ENCODE measurements around the gene UGP2.
"Not testable (repeated sequence)": the region's sequence is repeated elsewhere in the genome, so short reads cannot be mapped to it uniquely, and the experiment has no call there.

UGP2 gene

DNA sequence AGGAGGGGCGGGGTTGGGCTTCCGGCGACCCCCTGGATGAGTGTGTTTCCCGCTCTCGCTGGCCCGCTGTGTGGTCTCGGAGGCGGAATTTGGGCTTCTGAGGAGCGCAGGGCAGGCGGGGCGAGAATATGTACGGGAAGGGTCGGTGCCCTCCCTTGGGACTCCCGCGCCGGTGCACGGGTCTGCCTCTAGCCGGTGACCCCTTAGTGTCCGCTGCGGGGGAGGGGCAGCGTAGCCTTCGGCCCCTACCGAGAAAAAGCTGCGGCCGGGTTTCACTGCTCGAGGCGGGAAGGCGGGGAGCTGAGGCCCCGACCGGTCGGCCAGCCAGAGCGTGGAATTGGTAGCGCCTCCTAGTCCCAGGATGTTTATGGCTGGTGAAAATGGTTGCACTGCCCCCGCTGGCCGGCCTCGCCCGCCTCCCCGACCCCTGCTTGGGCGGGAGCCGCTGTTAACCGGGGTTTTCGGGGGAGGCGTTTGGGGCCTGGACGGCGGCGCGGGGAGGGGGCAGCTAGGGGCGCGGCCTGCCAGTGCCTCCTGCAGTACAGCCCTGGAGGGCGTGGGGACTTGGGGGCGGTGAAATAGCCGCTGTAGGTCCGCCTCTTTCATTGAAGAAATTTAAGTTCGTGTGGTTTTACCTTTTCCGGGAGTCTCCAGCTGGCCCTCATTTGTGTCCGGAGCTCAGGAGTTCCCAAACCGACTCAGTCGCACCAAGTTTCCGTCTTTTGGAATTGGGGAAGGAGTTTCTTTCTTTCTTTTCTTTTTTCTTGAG, at the start of gene UGP2:
TSS of gene UGP2 (plus strand) at position 643 of the 769 bp plus-strand sequence. CDS start 290 bp downstream, outside the sequence.
- peak; percentile 69 to 80 for DNase-seq (ENCODE audit: low read depth in 2 of 2)

DNA sequence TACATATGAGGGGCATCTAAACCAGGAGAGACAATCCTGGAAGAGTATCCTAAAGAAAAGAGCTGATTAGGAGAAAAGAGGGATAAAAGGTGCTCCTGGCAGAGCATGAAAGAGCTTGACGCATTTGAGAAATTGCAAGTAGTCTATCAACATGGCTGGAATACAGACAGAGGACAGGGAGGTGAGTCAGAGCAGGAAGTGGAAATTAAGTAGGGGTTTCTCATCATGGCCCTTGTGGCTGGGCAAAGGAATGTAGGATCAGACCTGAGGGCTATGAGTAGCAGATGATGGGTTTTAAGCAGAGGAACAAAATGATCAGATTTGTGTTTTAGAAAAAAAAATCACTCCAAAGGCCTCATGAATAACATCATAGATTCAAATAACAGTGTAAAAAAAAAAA, 49.2 kb upstream of the UGP2 start:
- no peak for DNase-seq (ENCODE audit: low read depth in 2 of 2)

DNA sequence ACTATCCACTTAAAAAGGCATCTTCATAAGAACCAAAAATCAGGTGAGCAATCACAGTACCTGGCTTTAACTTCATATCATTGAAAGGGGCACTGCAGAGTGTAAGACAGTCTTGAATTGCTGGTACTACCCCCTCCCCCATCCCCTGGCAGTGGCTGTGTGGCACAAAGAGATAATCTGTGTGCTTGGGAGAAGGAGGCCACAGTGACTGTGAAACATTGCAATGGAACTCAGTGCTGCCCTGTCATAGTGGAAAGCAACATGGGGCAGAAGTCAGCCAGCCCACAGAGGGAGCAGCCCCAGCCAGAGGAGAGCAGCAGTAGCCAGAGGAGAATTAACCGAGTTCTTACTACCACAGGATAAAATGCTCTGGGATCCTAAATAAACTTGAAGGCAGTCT, 45.3 kb upstream of the UGP2 start:
- DNase-seq (ENCODE audit: low read depth in 2 of 2), result no peak

- no peak for DNase-seq (ENCODE audit: low read depth in 2 of 2)
Measured at GRCh38 chr2:63796796-63797195, 44.9 kb upstream of the UGP2 start.

GRCh38 chr2:63801455-63801854, 40.2 kb upstream of the UGP2 start:
- DNase-seq (ENCODE audit: low read depth in 2 of 2), result no peak

DNA sequence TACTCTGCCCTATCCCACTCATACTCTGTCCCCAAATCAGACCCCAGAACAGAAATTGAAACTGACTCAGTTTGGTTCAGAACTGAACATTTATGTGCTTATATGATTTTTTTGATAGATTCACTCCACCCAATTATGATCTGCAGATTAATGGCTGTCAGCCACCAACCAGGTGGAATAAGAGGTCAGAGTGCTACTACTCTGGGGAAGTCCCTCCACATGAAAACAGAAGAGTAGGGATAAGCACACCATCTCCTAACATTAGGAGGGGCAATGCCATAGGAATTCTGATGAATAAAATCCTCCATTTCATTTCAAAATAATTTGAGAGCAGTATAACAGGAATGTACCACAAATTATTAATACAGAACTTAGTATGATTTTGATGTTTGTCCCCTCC, 36.3 kb upstream of the UGP2 start:
- DNase-seq (ENCODE audit: low read depth in 2 of 2), result no peak

GRCh38 chr2:63808036-63808435, 33.7 kb upstream of the UGP2 start:
- DNase-seq (ENCODE audit: low read depth in 2 of 2), result not testable (repeated sequence)

GRCh38 chr2:63808911-63809310, 32.8 kb upstream of the UGP2 start:
- not testable (repeated sequence) for DNase-seq (ENCODE audit: low read depth in 2 of 2)

DNA sequence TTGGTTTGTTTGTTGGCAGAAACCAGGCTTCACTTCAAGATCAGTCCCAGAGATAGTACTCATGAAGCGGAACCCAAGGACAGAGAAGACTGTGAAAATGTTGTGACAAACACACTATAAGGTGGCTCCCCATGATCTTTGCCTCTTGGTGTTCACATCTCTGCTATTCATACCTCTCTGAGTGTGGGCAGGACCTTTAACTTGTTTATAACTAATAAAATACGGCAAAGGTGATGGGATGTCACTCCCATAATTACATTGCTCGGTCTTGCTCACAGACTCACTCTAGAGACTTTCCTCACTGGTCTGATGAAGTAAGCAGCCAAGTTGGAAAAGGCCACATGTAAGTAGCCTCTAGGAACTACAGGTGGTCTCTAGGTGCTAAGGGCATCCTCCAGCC, 30.6 kb upstream of the UGP2 start:
- no peak for DNase-seq (ENCODE audit: low read depth in 2 of 2)

DNA sequence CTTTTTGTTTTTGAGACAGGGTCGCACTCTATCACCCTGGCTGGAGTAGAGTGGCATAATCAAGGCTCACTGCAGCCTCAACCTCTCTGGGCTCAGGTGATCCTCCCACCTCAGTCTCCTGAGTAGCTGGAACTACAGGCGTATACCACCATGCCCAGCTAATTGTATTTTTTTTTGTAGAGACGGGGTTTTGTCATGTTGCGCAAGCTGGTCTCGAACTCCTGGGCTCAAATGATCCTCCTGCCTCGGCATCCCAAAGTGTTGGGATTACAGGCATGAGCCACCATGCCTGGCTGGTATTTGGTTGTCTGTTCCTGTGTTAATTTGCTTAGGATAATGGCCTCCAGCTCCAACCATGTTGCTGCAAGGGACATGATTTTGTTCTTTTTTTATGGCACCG, 29.8 kb upstream of the UGP2 start:
- DNase-seq (ENCODE audit: low read depth in 2 of 2), result not testable (repeated sequence)

GRCh38 chr2:63814114-63814513, 27.6 kb upstream of the UGP2 start:
- DNase-seq (ENCODE audit: low read depth in 2 of 2), result no peak

- DNase-seq (ENCODE audit: low read depth in 2 of 2), result no peak
Measured at GRCh38 chr2:63817382-63817781, 24.3 kb upstream of the UGP2 start.

DNA sequence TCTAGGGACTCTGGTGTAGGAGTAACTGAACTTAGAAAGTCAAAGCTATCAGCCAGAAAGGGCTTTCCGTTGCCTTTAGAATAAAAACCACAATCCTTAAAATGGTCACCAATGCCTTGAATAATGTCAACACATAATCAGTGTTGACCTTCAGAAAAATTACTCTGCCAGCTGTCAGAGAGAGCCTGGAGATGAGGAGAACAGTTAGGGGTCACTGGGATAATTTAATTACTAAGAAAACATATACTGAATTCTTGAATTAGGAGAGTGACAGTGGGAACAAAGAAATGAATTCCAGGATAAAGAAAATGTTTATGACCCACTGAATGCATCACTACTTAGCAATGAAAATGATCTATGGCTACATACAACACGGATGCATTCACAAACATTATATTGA, 23.4 kb upstream of the UGP2 start:
- DNase-seq (ENCODE audit: low read depth in 2 of 2), result no peak

DNA sequence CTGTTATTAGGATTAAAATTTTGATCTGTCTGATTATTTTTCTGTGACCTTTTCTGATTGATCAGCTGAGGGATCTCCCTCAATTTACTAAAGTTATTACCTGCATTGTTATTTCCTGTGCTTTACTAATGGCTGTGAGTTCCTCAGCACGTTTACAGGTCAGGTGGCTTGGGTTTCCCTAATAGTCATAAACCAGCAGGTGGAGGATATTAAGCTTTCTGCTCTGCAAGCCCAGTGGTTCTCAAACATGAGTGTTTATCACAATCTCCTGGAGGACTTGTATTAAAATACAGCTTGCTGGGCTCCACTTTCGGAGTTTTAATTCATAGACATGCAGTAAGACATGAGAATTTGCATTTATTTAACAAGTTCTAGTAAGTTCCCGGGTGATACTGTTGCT, 22.4 kb upstream of the UGP2 start:
- no peak for DNase-seq (ENCODE audit: low read depth in 2 of 2)

- no peak for DNase-seq (ENCODE audit: low read depth in 2 of 2)
Measured at GRCh38 chr2:63819765-63820717, 21.7 kb upstream of the UGP2 start.

DNA sequence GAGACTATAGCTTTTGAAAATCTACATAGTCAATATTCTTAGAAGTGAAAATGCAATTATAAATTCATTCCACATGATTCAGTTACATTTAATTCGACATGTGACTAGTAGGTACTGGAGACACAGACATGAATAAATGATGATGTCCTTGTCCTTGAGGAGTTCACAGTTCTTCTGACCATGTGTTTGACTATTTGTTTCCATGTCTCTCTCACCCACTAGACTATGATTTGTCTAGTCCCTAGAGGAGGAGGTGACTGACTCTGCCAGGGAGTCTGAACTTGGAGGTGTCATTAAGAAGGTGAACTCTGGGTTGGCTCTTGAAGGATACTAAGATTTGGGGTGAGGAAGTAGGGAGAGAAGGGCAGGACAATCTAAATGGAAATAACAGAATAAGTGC, 20.7 kb upstream of the UGP2 start:
- no peak for DNase-seq (ENCODE audit: low read depth in 2 of 2)

- DNase-seq (ENCODE audit: low read depth in 2 of 2), result no peak
Measured at GRCh38 chr2:63821396-63821795, 20.3 kb upstream of the UGP2 start.

GRCh38 chr2:63822478-63822877, 19.2 kb upstream of the UGP2 start:
- no peak for DNase-seq (ENCODE audit: low read depth in 2 of 2)

DNA sequence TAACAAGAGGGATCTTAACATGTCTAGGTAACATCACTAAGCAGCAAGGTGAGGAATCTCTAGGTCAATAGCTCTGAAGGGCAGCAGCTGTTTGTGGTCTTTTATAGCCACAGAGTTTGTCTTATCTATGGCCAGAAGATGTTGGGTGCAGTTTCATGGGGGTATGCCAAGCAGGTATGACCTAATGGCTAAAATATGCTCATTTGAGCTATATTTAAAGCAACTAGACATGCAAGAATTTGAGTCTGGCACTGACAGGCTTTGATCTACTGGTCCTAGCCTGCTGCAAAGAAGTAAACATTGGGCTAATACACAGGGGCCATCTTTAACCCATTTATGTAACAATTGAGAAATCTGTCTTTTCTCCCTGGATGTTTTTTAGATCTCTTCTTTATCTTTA, 13.9 kb upstream of the UGP2 start:
- no peak for DNase-seq (ENCODE audit: low read depth in 2 of 2)

- no peak for DNase-seq (ENCODE audit: low read depth in 2 of 2)
Measured at GRCh38 chr2:63831176-63831575, 10.5 kb upstream of the UGP2 start.

- no peak for DNase-seq (ENCODE audit: low read depth in 2 of 2)
Measured at GRCh38 chr2:63834401-63834800, 7.3 kb upstream of the UGP2 start.

- DNase-seq (ENCODE audit: low read depth in 2 of 2), result no peak
Measured at GRCh38 chr2:63837036-63837594, 4.6 kb upstream of the UGP2 start.
